IPS DF 19.7 (cell line): ENCODE measurements around the gene PSTPIP1.

Source experiments
- DNase-seq: peaks from one replicate; pipeline ENCODE4 v3.0.0-alpha.2; 2013; ENCODE audit warnings: low read depth, low spot score

PSTPIP1 gene

GRCh38 chr15:77070180-77070494 lies 75.2 kb downstream of the PSTPIP1 start:
- DNase-seq: no peak

GRCh38 chr15:77070495-77071304 lies 75.8 kb downstream of the PSTPIP1 start, which contains the start of gene TSPAN3:
TSPAN3 (minus strand) TSS chr15:77071109; CDS start chr15:77070954, 155 bp downstream.
- peak; percentile 69 for DNase-seq

GRCh38 chr15:77071305-77072223 lies 76.6 kb downstream of the PSTPIP1 start:
- DNase-seq: no peak

- DNase-seq: no peak
Measured at GRCh38 chr15:77074350-77074749, 79.4 kb downstream of the PSTPIP1 start.

- DNase-seq: no peak
Measured at GRCh38 chr15:77075528-77075927, 80.6 kb downstream of the PSTPIP1 start.

GRCh38 chr15:77076323-77076915 lies 81.5 kb downstream of the PSTPIP1 start:
- no peak for DNase-seq

GRCh38 chr15:77081971-77082370 lies 87.0 kb downstream of the PSTPIP1 start:
- no peak for DNase-seq

- DNase-seq: peak; percentile 86
Measured at GRCh38 chr15:77083381-77084160, 88.6 kb downstream of the PSTPIP1 start.

- DNase-seq: no peak
Measured at GRCh38 chr15:77084436-77084835, 89.5 kb downstream of the PSTPIP1 start.

GRCh38 chr15:77085297-77085696 lies 90.4 kb downstream of the PSTPIP1 start:
- DNase-seq: no peak
